ENCODE measurements around the gene PPFIA2.
A peak's percentile ranks its signal among the peaks of the same experiment; 100 is the strongest.

PPFIA2 gene

GRCh38 chr12:81333812-81334211 is 425.3 kb downstream of the PPFIA2 start:
- DNase-seq = no peak

GRCh38 chr12:81332054-81332453 is 427.1 kb downstream of the PPFIA2 start:
- DNase-seq = no peak

GRCh38 chr12:81330480-81330879 is 428.7 kb downstream of the PPFIA2 start:
- DNase-seq = no peak

GRCh38 chr12:81329085-81329484 is 430.1 kb downstream of the PPFIA2 start:
- DNase-seq = no peak

GRCh38 chr12:81327425-81327824 is 431.7 kb downstream of the PPFIA2 start:
- no peak for DNase-seq

- no peak for DNase-seq
These were observed 434.1 kb downstream of the PPFIA2 start for GRCh38 chr12:81325086-81325485.

GRCh38 chr12:81314903-81315531 is 444.1 kb downstream of the PPFIA2 start:
- DNase-seq = no peak

- no peak for DNase-seq
These were observed 455.2 kb downstream of the PPFIA2 start for GRCh38 chr12:81303935-81304334.

GRCh38 chr12:81300454-81300853 is 458.7 kb downstream of the PPFIA2 start:
- no peak for DNase-seq

- DNase-seq = no peak
These were observed 461.5 kb downstream of the PPFIA2 start for GRCh38 chr12:81297601-81298000.

GRCh38 chr12:81296556-81297305 is 462.4 kb downstream of the PPFIA2 start:
- no peak for DNase-seq

- no peak for DNase-seq
These were observed 463.9 kb downstream of the PPFIA2 start for GRCh38 chr12:81295251-81295650.

- DNase-seq = no peak
These were observed 464.6 kb downstream of the PPFIA2 start for GRCh38 chr12:81294325-81295190.

GRCh38 chr12:81288651-81289050 is 470.5 kb downstream of the PPFIA2 start:
- DNase-seq = no peak

GRCh38 chr12:81284137-81284536 is 475.0 kb downstream of the PPFIA2 start:
- no peak for DNase-seq

- DNase-seq = peak; percentile 36
These were observed 484.3 kb downstream of the PPFIA2 start for GRCh38 chr12:81274637-81275529.

- no peak for DNase-seq
These were observed 488.8 kb downstream of the PPFIA2 start for GRCh38 chr12:81270385-81270784.

- no peak for DNase-seq
These were observed 496.1 kb downstream of the PPFIA2 start for GRCh38 chr12:81263072-81263471.

GRCh38 chr12:81261508-81262207 is 497.5 kb downstream of the PPFIA2 start:
- DNase-seq = no peak

- no peak for DNase-seq
These were observed 499.8 kb downstream of the PPFIA2 start for GRCh38 chr12:81259360-81259759.

GRCh38 chr12:81257947-81258551 is 501.1 kb downstream of the PPFIA2 start:
- peak; percentile 67 for DNase-seq

Data from NCI-H774 (cell line).